Measurements from ENCODE around the gene LCTL.

- no peak for TF ChIP-seq CTCF (conservative IDR thresholded peaks at IDR 0.05; ENCODE audit: low read depth, low read length)
- no peak for TF ChIP-seq EZH2 (IDR thresholded peaks at IDR 0.05; ENCODE audit: borderline replicate concordance, low read depth, low read length, poor library complexity, severe bottlenecking)
Measured at GRCh38 chr15:66587749-66588148, 22.0 kb upstream of the LCTL start.

All from A673 (cell line).